MM.1S (cell line): ENCODE data around the gene TMEFF2.

Experiments
- DNase-seq: peaks from one replicate; pipeline ENCODE4 v3.0.0-alpha.2; 2015
- H2AFZ ChIP-seq: fragments of 300-600 bp; sonication (generic); 2 replicates; pipeline ENCODE4 v1.6.0; 2016; ENCODE audit warnings: antibody characterized with exemption, low read length
- H3F3A ChIP-seq: fragments of 300-600 bp; sonication (generic); 2 replicates; pipeline ENCODE4 v1.6.1; 2016; ENCODE audit warnings: mild to moderate bottlenecking, antibody characterized with exemption, low read length, moderate library complexity, mixed read lengths; ENCODE audit not compliant: insufficient read depth
- H3K27ac ChIP-seq: fragments of 300-600 bp; sonication (generic); 2 replicates; pipeline ENCODE4 v1.5.1; 2016; ENCODE audit warnings: mild to moderate bottlenecking, low read length
- H3K27me3 ChIP-seq: fragments of 300-600 bp; sonication (generic); replicated peaks from 2 replicates; pipeline ENCODE4 v1.6.0; 2016; ENCODE audit warnings: low read length; ENCODE audit not compliant: insufficient read depth
- H3K36me3 ChIP-seq: fragments of 300-600 bp; sonication (generic); replicated peaks from 2 replicates; pipeline ENCODE4 v1.6.1; 2016; ENCODE audit warnings: mild to moderate bottlenecking, low read length, mixed read lengths; ENCODE audit not compliant: insufficient read depth
- H3K4me1 ChIP-seq: fragments of 300-600 bp; sonication (generic); 2 replicates; pipeline ENCODE4 v1.6.1; 2016; ENCODE audit warnings: low read length, mixed read lengths
- H3K4me2 ChIP-seq: fragments of 300-600 bp; sonication (generic); 2 replicates; pipeline ENCODE4 v1.6.0; 2016; ENCODE audit warnings: low read depth, low read length
- H3K4me3 ChIP-seq: fragments of 300-600 bp; sonication (generic); 2 replicates; pipeline ENCODE4 v1.5.1; 2016; ENCODE audit warnings: low read length, mixed read lengths
- H3K79me2 ChIP-seq: fragments of 300-600 bp; sonication (generic); 2 replicates; pipeline ENCODE4 v1.6.1; 2016; ENCODE audit warnings: mixed run types, low read length, mixed read lengths
- H3K9ac ChIP-seq: fragments of 300-600 bp; sonication (generic); 2 replicates; pipeline ENCODE4 v1.6.1; 2016; ENCODE audit warnings: low read length, mixed read lengths
- H3K9me2 ChIP-seq: fragments of 300-600 bp; sonication (generic); replicated peaks from 2 replicates; pipeline ENCODE4 v1.6.1; 2016; ENCODE audit warnings: mild to moderate bottlenecking, low read length, mixed read lengths; ENCODE audit not compliant: insufficient read depth
- H3K9me3 ChIP-seq: fragments of 300-600 bp; sonication (generic); replicated peaks from 2 replicates; pipeline ENCODE4 v1.6.1; 2016; ENCODE audit warnings: mild to moderate bottlenecking, low read length, mixed read lengths; ENCODE audit not compliant: insufficient read depth
- H4K20me1 ChIP-seq: fragments of 300-600 bp; sonication (generic); 2 replicates; pipeline ENCODE4 v1.6.1; 2016; ENCODE audit warnings: mild to moderate bottlenecking, low read length, moderate library complexity, mixed read lengths; ENCODE audit not compliant: insufficient read depth
- EZH2 ChIP-seq: fragments of 300-600 bp; sonication (generic); optimal IDR thresholded peaks from 2 replicates; pipeline ENCODE3; 2017; ENCODE audit warnings: low read depth, mild to moderate bottlenecking, antibody characterized with exemption, low read length, mixed read lengths
- EZH2phosphoT487 ChIP-seq: fragments of 300-600 bp; sonication (generic); IDR thresholded peaks from 2 replicates; pipeline ENCODE4 v1.6.1; 2018; ENCODE audit warnings: antibody characterized with exemption, low read length
- TF ChIP-seq, protein P1 (sequence below): fragments of 300-600 bp; sonication (generic); IDR thresholded peaks from 2 replicates; pipeline ENCODE4 v1.5.1; 2016; ENCODE audit warnings: antibody characterized with exemption, low read length, mixed read lengths

Gene TMEFF2

DNA sequence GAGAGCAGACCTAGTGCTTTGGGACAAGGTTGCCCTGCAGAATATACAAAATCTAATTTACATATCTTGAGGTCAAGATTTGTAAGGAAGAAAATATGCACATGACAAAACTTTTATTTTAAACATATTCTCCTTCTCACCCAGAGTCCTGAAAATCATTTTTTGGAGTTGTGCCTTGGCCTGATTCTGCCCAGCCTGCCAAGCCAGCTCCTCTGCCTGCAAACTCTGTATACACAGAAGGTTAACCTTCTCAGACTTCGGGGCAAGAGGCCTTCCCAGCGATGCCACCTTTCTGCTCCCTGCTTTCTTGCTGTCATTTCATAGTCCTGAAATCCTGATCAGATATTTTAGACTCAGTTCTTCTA is 252.0 kb downstream of the TMEFF2 start:
- H2AFZ ChIP-seq = no peak overlapping the region
- no peaks in the 10 kb centered on the region for H3K4me1 ChIP-seq
- no peak overlapping the region for H3K9ac ChIP-seq
- H3K9me2 ChIP-seq = no peaks in the 10 kb centered on the region
- no peak overlapping the region for H3K4me3 ChIP-seq
- no peaks in the 10 kb centered on the region for H3F3A ChIP-seq
- TF ChIP-seq EZH2phosphoT487 = no peak
- TF ChIP-seq, protein P1, sequence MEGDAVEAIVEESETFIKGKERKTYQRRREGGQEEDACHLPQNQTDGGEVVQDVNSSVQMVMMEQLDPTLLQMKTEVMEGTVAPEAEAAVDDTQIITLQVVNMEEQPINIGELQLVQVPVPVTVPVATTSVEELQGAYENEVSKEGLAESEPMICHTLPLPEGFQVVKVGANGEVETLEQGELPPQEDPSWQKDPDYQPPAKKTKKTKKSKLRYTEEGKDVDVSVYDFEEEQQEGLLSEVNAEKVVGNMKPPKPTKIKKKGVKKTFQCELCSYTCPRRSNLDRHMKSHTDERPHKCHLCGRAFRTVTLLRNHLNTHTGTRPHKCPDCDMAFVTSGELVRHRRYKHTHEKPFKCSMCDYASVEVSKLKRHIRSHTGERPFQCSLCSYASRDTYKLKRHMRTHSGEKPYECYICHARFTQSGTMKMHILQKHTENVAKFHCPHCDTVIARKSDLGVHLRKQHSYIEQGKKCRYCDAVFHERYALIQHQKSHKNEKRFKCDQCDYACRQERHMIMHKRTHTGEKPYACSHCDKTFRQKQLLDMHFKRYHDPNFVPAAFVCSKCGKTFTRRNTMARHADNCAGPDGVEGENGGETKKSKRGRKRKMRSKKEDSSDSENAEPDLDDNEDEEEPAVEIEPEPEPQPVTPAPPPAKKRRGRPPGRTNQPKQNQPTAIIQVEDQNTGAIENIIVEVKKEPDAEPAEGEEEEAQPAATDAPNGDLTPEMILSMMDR = no peak
- no peak for TF ChIP-seq EZH2
- H3K27me3 ChIP-seq = no peaks in the 10 kb centered on the region
- no peaks in the 10 kb centered on the region for H4K20me1 ChIP-seq
- no peaks in the 10 kb centered on the region for H3K9me3 ChIP-seq
- no peak for DNase-seq
- H3K4me2 ChIP-seq = no peak overlapping the region
- H3K36me3 ChIP-seq = no peaks in the 10 kb centered on the region
- H3K79me2 ChIP-seq = no peaks in the 10 kb centered on the region
- no peak overlapping the region for H3K27ac ChIP-seq

DNA sequence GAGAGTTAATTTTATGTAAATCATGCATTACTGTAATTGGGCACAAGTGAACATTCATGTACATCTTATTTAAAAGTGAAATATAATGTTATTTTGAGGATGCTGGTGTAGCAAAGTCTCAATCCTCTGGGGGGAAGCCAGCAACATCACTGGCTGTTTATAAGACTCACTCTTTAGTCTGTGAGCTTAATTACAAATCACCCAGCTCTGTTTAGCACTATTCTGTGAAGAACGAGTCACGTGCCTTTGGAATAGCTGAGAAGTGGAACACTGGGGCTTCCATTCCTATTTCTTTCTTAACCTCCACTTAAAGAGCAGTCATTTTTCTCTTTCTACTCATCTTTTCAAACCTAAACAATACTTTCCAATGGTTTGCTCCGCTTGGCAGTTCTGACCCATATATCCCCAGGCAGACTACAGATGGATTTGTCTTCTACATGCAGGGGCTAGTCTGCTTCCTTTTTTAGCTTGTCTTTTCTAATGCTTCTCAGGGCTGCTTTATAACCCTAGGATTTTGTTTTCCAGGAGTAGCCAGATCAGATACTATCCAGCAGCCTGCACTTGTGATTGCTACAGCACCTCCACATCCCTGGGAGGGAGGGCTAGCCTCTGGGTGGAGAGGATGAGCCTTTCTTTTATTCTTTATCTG is 252.5 kb downstream of the TMEFF2 start:
- no peak overlapping the region for H3K4me2 ChIP-seq
- H3F3A ChIP-seq = no peaks in the 10 kb centered on the region
- TF ChIP-seq, protein P1 = no peak
- TF ChIP-seq EZH2phosphoT487 = no peak
- TF ChIP-seq EZH2 = no peak
- H3K27ac ChIP-seq = no peak overlapping the region
- H3K9me3 ChIP-seq = no peaks in the 10 kb centered on the region
- no peak overlapping the region for H3K4me3 ChIP-seq
- H4K20me1 ChIP-seq = no peaks in the 10 kb centered on the region
- H3K9me2 ChIP-seq = no peaks in the 10 kb centered on the region
- DNase-seq = no peak
- no peaks in the 10 kb centered on the region for H3K4me1 ChIP-seq
- H3K27me3 ChIP-seq = no peaks in the 10 kb centered on the region
- no peaks in the 10 kb centered on the region for H3K79me2 ChIP-seq
- no peak overlapping the region for H2AFZ ChIP-seq
- no peak overlapping the region for H3K9ac ChIP-seq
- H3K36me3 ChIP-seq = no peaks in the 10 kb centered on the region

DNA sequence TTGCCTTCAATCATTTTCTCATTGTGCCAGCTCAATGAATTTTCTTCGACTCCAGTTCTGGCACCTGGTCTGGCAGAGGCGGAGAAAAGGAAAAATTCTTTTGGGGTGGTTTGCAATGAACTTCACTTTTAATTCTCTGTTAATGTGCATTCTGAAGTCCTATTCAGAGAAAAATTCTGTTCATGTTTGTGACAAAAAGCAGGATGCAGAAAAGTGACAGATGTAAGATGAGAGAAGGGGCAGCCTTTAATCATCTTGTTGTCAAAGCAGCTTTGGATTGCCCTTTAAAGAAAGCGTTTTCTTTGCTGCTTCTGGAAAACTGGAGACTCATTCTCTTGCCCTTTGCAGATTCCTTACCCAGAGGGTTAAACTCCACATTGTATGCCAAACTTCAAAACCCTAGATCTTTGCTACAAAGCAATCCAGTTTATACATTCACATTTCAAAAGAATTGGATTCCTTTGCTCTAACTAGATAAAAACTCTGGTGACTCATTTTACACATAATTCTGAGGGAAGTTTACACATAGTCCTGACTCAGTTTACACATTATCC is 253.3 kb downstream of the TMEFF2 start:
- Histone ChIP-seq H3K9ac (no peak overlapping the region), H2AFZ (no peak overlapping the region), H3K9me3 (no peaks in the 10 kb centered on the region), H3K36me3 (no peaks in the 10 kb centered on the region), H3K4me1 (no peaks in the 10 kb centered on the region), H3F3A (no peaks in the 10 kb centered on the region), H3K9me2 (no peaks in the 10 kb centered on the region), H3K79me2 (no peaks in the 10 kb centered on the region), H4K20me1 (no peaks in the 10 kb centered on the region), H3K27ac (no peak overlapping the region), H3K4me2 (no peak overlapping the region), H3K27me3 (no peaks in the 10 kb centered on the region), H3K4me3 (no peak overlapping the region)
- TF ChIP-seq EZH2phosphoT487 (no peak), EZH2 (no peak)
- TF ChIP-seq, protein P1 = no peak
- DNase-seq = no peak
